Stomach (tissue), 9 donors: ENCODE data around the gene PTPRJ. TPM values are rescaled to one million over a fixed set of nuclear protein-coding genes. Genes with fewer than 3 reads are reported as not detected.
A peak's percentile ranks its signal among the peaks of the same experiment; 100 is the strongest.

ENCODE experiments used
- DNase-seq, 2 donors: peaks; one replicate each; pipeline versions ENCODE4 v3.0.0 to v3.0.0-alpha.2; 2013 to 2019
- H3K27ac ChIP-seq, 5 donors: fragments of 200-600 bp in 4 of 5; sonication (generic) in 4 of 5; one replicate each; pipeline ENCODE4 v1.5.1; 2013 to 2019; ENCODE audit warnings: mild to moderate bottlenecking in 1 of 5, moderate library complexity in 1 of 5
- H3K27me3 ChIP-seq, 3 donors: fragments of 200-600 bp; sonication (generic); one replicate each; pipeline ENCODE4 v1.5.1; 2017 to 2019; ENCODE audit warnings: mixed run types in 1 of 3
- H3K36me3 ChIP-seq, 4 donors: fragments of 200-600 bp; sonication (generic); 1 replicate in 3 of 4; 2 replicates in 1 of 4; pipeline ENCODE4 v1.5.1; 2016 to 2019
- H3K4me1 ChIP-seq, 4 donors: fragments of 200-600 bp; sonication (generic); one replicate each; pipeline ENCODE4 v1.5.1; 2016 to 2019
- H3K4me3 ChIP-seq, 4 donors: fragments of 200-600 bp; sonication (generic) in 3 of 4; one replicate each; pipeline ENCODE4 v1.5.1; 2016 to 2019; ENCODE audit warnings: mild to moderate bottlenecking in 1 of 4
- H3K9me3 ChIP-seq, 4 donors: fragments of 200-600 bp; sonication (generic); one replicate each; pipeline ENCODE4 v1.5.1; 2016 to 2019
- CTCF ChIP-seq, 7 experiments: fragments of 450-650 bp in 4 of 7; fragments of 200-600 bp in 3 of 7; sonication (generic) in 3 of 7; IDR thresholded peaks; one replicate each; pipeline ENCODE4 v1.5.1; 2016 to 2019; ENCODE audit warnings: antibody characterized with exemption in 7 of 7, control low read depth in 2 of 7, mild to moderate bottlenecking in 1 of 7
- EP300 ChIP-seq: sonication (generic); formaldehyde crosslinking; IDR thresholded peaks from one replicate; pipeline ENCODE4 v1.6.1; 2017; ENCODE audit warnings: antibody characterized with exemption
- POLR2A ChIP-seq, 4 donors: fragments of 450-650 bp; IDR thresholded peaks; one replicate each; pipeline ENCODE4 v1.6.1; 2016; ENCODE audit warnings: antibody characterized with exemption in 4 of 4, control low read depth in 2 of 4, mild to moderate bottlenecking in 1 of 4, moderate library complexity in 1 of 4
- POLR2AphosphoS5 ChIP-seq, 3 donors: sonication (generic); formaldehyde crosslinking; IDR thresholded peaks; one replicate each; pipeline ENCODE4 v1.6.1; 2016; ENCODE audit warnings: antibody characterized with exemption in 3 of 3
- WGBS, 5 donors: extraction: QIAGEN DNeasy Blood & Tissue Kit in 3 of 5; methylation state at CpG; one replicate each; pipeline versions ENCODE4 v1.1.5 to v1.1.7; 2013 to 2018; 5-methylcytosine and 5-hydroxymethylcytosine counted together
- intact Hi-C: fragments of 100-400 bp; cut with DNase I; formaldehyde crosslinking; loops from one replicate; pipeline ENCODE4 v1.15.1; 2023; ENCODE audit warnings: low total_unique reads
- polyA plus RNA-seq, 3 donors: library from polyadenylated mRNA; stranded (reverse); fragments of 200-250 nt; gene quantifications; one replicate each; pipeline ENCODE4 v1.2.3, GENCODE V29; 2013
- total RNA-seq, 5 donors: library from RNA; depleted of rRNA; stranded (reverse); fragments of >200 nt; gene quantifications; one replicate each; pipeline versions ENCODE4 v1.1.0 to v1.2.3, GENCODE V29; 2014 to 2016
- donor health status: healthy with polysubstance abuse.
- donor health status: Bipolar disorder and iron deficiency.
- donor health status: healthy.

Gene PTPRJ
- total and polyA plus RNA-seq, 8 donors = 2.6 to 351 (median 20.7) TPM

- Histone ChIP-seq H3K36me3 (no peaks in the 10 kb centered on the region), H3K27ac (peak overlapping the region in 3 of 5 donors; percentile 0 to 43 (median 31)), H3K9me3 (no peaks in the 10 kb centered on the region), H3K4me3 (no peak overlapping the region), H3K27me3 (no peaks in the 10 kb centered on the region), H3K4me1 (peaks cover 11 to 71% (median 47%) of the 10 kb centered on the region in 4 donors)
- 25 to 46% (median 38%) methylated on average over 6 of the region's 6 CpGs for WGBS, 5 donors
- DNase-seq = peak in 1 of 2 donors; percentile 78
- intact Hi-C loops = no loop called here
- no peak for TF ChIP-seq CTCF (IDR thresholded peaks at IDR 0.05)
- TF ChIP-seq POLR2A (IDR thresholded peaks at IDR 0.05) = no peak
- no peak for TF ChIP-seq POLR2AphosphoS5 (IDR thresholded peaks at IDR 0.05)
- no peak for TF ChIP-seq EP300
Observed at GRCh38 chr11:48093795-48094642, 113.7 kb downstream of the PTPRJ start.

GRCh38 chr11:48094643-48095339 lies 114.4 kb downstream of the PTPRJ start:
- Histone ChIP-seq H3K27me3 (no peaks in the 10 kb centered on the region), H3K36me3 (no peaks in the 10 kb centered on the region), H3K27ac (peak overlapping the region in 3 of 5 donors; percentile 0 to 43 (median 31)), H3K9me3 (no peaks in the 10 kb centered on the region), H3K4me3 (no peak overlapping the region), H3K4me1 (peaks cover 11 to 70% (median 47%) of the 10 kb centered on the region in 4 donors)
- WGBS, 5 donors = 84 to 89% (median 87%) methylated on average over 9 of the region's 9 CpGs
- DNase-seq = no peak
- intact Hi-C loops = no loop called here
- TF ChIP-seq POLR2AphosphoS5 (IDR thresholded peaks at IDR 0.05) (no peak), EP300 (no peak), POLR2A (IDR thresholded peaks at IDR 0.05) (no peak), CTCF (IDR thresholded peaks at IDR 0.05) (no peak)

GRCh38 chr11:48095779-48096470 lies 115.6 kb downstream of the PTPRJ start:
- peak in 1 of 2 donors; percentile 46 for DNase-seq

More at GRCh38 chr11:48095779-48096470, 115.6 kb downstream of the PTPRJ start:
- intact Hi-C loops = no loop called here
- TF ChIP-seq POLR2A (IDR thresholded peaks at IDR 0.05) (no peak), POLR2AphosphoS5 (IDR thresholded peaks at IDR 0.05) (no peak), EP300 (no peak), CTCF (IDR thresholded peaks at IDR 0.05) (no peak)
- Histone ChIP-seq H3K9me3 (no peaks in the 10 kb centered on the region), H3K36me3 (no peaks in the 10 kb centered on the region), H3K4me3 (no peak overlapping the region), H3K27ac (peak overlapping the region in 3 of 5 donors; percentile 7 to 58 (median 50)), H3K27me3 (no peaks in the 10 kb centered on the region), H3K4me1 (peaks cover 13 to 77% (median 46%) of the 10 kb centered on the region in 4 donors)
- 62 to 70% (median 64%) methylated on average over 12 of the region's 12 CpGs for WGBS, 5 donors
